ENCODE measurements around the gene ZDHHC14. TPM values are rescaled to one million over a fixed set of nuclear protein-coding genes. Genes with fewer than 3 reads are reported as not detected.

ZDHHC14 gene
- total and polyA plus RNA-seq, 2 of the 8 experiments (the other 6 are each of a cell fraction or from before 2014, with no cell fraction given): 2.9 to 5.3 TPM

DNA sequence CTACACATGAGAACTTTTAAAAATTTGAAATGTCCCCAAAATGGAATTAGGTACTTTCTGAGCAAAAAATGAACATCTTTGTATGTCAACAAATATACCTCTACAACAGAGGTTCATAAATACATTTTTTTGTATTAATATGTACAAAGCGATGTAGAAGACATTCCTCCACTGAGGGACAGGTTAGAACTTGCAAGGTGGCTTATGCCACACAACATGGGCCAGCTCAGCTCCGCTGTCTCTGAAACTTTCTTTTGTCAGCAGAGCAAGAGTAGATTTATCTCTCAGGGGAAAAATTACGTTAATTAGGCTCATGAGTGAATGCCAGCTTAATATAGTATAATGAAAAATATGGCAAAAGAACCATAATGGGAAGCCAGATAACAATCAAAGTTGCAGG is 47.0 kb upstream of the ZDHHC14 start:
- Histone ChIP-seq H2BK5ac (ENCODE audit: low read depth, low read length) (no peak overlapping the region), H2BK120ac (replicated peaks; ENCODE audit: low read depth, low read length) (no peak overlapping the region), H3K4me1 (replicated peaks in 1 of 4; ENCODE audit: control insufficient read depth in 3 of 4, insufficient read depth in 4 of 4, low read length in 3 of 4) (no peaks in the 10 kb centered on the region), H3K14ac (ENCODE audit: insufficient read length) (no peak overlapping the region), H3K27ac (ENCODE audit: low read depth, low read length) (no peak overlapping the region), H3K79me2 (ENCODE audit: control insufficient read depth in 1 of 2, insufficient read depth in 2 of 2, low read length in 2 of 2) (no peaks in the 10 kb centered on the region), H3K79me1 (ENCODE audit: low read depth, low read length) (no peaks in the 10 kb centered on the region), H3K18ac (ENCODE audit: extremely low read depth, low read length) (no peak overlapping the region), H3K56ac (replicated peaks; ENCODE audit: insufficient read length, low read depth, low read length) (no peak overlapping the region), H2BK20ac (ENCODE audit: low read length) (no peak overlapping the region), H4K20me1 (replicated peaks in 1 of 2; ENCODE audit: control insufficient read depth in 1 of 2, insufficient read depth in 2 of 2, low read length in 2 of 2) (no peaks in the 10 kb centered on the region), H3K23ac (ENCODE audit: insufficient read length) (no peak overlapping the region), H2BK12ac (ENCODE audit: low read depth, low read length) (no peak overlapping the region), H3K23me2 (ENCODE audit: low read depth, low read length) (no peaks in the 10 kb centered on the region), H3K4me2 (ENCODE audit: insufficient read depth in 1 of 2, low read depth in 2 of 2, low read length in 2 of 2) (no peak overlapping the region), H3K27me3 (replicated peaks in 1 of 4; ENCODE audit: control insufficient read depth in 3 of 4, extremely low read depth in 1 of 4, insufficient read depth in 3 of 4, low read length in 3 of 4) (no peaks in the 10 kb centered on the region; a peak in 2 of 7 replicates), H3K4me3 (ENCODE audit: extremely low read depth in 1 of 4, insufficient read depth in 2 of 4, low read depth in 3 of 4, low read length in 4 of 4) (no peak overlapping the region), H4K8ac (ENCODE audit: extremely low read depth, insufficient read depth, low read length) (no peak overlapping the region), H2BK15ac (ENCODE audit: low read length) (no peak overlapping the region), H2AK5ac (ENCODE audit: low read depth, low read length) (no peak overlapping the region), H3K9me3 (ENCODE audit: insufficient read depth in 2 of 2, low read depth in 1 of 2, low read length in 1 of 2) (no peaks in the 10 kb centered on the region), H3K4ac (replicated peaks; ENCODE audit: insufficient read length, low read depth, low read length) (no peak overlapping the region), H3K36me3 (ENCODE audit: control insufficient read depth in 2 of 4, insufficient read depth in 4 of 4, low read length in 3 of 4) (no peaks in the 10 kb centered on the region), H4K91ac (replicated peaks; ENCODE audit: insufficient read length, low read length) (no peak overlapping the region), H4K5ac (ENCODE audit: insufficient read length, low read depth, low read length) (no peak overlapping the region), H3K9ac (replicated peaks in 1 of 4; ENCODE audit: extremely low read depth in 1 of 4, low read depth in 3 of 4, low read length in 3 of 4) (no peak overlapping the region), H2AFZ (ENCODE audit: low read length) (no peak overlapping the region)
- DNase-seq (ENCODE audit: low read depth in 1 of 2, low spot score in 2 of 2) (no peak), FAIRE-seq (no peak)
- ChIA-PET POLR2A (ENCODE audit: partially characterized antibody) (interaction anchor here (4.9 kb wide), 1 partner anchor 10 kb away, joined by 29 read pairs; the partner anchor contains the start of gene TMEM242), CTCF (ENCODE audit: partially characterized antibody) (interaction anchor here (0.6 to 7.7 kb wide), 6 partner anchors 9 to 337 kb away, joined by 3 to 73 read pairs (median 6); partner anchors contain the start of gene TMEM242)
- 89% methylated on average over 3 of the region's 3 CpGs; no CpG with 5 or more reads in 1 of the 2 experiments for WGBS, 2 experiments (ENCODE audit: extremely low coverage in 1 of 2, insufficient coverage in 1 of 2, insufficient read length in 1 of 2, insufficient replicate concordance in 2 of 2, low coverage in 1 of 2, low lambda C conversion rate in 2 of 2, missing lambda C conversion rate in 1 of 2)
- TF ChIP-seq SIRT6 (IDR thresholded peaks at IDR 0.05; ENCODE audit: low read length): no peak
- no peak for TF ChIP-seq ZNF274 (IDR thresholded peaks at IDR 0.05; ENCODE audit: borderline replicate concordance, extremely low read depth, low read length)
- no peak for TF ChIP-seq SIN3A (conservative IDR thresholded peaks at IDR 0.05 in 1 of 2, IDR thresholded peaks at IDR 0.05 in 1 of 2; ENCODE audit: low read depth in 1 of 2, low read length in 2 of 2)
- no peak for TF ChIP-seq FOSL1 (IDR thresholded peaks at IDR 0.05; ENCODE audit: insufficient read depth, low read depth, low read length)
- TF ChIP-seq, protein P1, sequence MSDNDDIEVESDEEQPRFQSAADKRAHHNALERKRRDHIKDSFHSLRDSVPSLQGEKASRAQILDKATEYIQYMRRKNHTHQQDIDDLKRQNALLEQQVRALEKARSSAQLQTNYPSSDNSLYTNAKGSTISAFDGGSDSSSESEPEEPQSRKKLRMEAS (IDR thresholded peaks at IDR 0.05): no peak
- TF ChIP-seq TBP (IDR thresholded peaks at IDR 0.05; ENCODE audit: low read depth, low read length): no peak
- TF ChIP-seq, protein P2, sequence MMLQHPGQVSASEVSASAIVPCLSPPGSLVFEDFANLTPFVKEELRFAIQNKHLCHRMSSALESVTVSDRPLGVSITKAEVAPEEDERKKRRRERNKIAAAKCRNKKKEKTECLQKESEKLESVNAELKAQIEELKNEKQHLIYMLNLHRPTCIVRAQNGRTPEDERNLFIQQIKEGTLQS (IDR thresholded peaks at IDR 0.05; ENCODE audit: insufficient read depth, low read depth, low read length): no peak
